Measurements from ENCODE around the gene CEACAM6.
"Not testable (repeated sequence)": the region's sequence is repeated elsewhere in the genome, so short reads cannot be mapped to it uniquely, and the experiment has no call there.

Gene CEACAM6

GRCh38 chr19:41755328-41755913, at the start of gene CEACAM6:
TSS of gene CEACAM6 (plus strand) at chr19:41755530. CDS start at chr19:41755639, 109 bp downstream.
- DNase-seq, result no peak

- DNase-seq, result peak; percentile 58
Observed at GRCh38 chr19:41706741-41707501, 48.4 kb upstream of the CEACAM6 start.

GRCh38 chr19:41707502-41707812, 47.9 kb upstream of the CEACAM6 start:
- no peak for DNase-seq

- no peak for DNase-seq
Observed at GRCh38 chr19:41707871-41708371, 47.4 kb upstream of the CEACAM6 start.

- DNase-seq, result no peak
Observed at GRCh38 chr19:41708481-41708880, 46.8 kb upstream of the CEACAM6 start, which contains the start of gene CEACAM5. TSS of gene CEACAM5 (plus strand) at chr19:41708626. CDS start at chr19:41708732, 106 bp downstream.

- not testable (repeated sequence) for DNase-seq
Observed at GRCh38 chr19:41709516-41709915, 45.8 kb upstream of the CEACAM6 start.

GRCh38 chr19:41709951-41710645, 45.2 kb upstream of the CEACAM6 start:
- no peak for DNase-seq

- no peak for DNase-seq
Observed at GRCh38 chr19:41711376-41712261, 43.7 kb upstream of the CEACAM6 start.

- DNase-seq, result no peak
Observed at GRCh38 chr19:41714598-41714997, 40.7 kb upstream of the CEACAM6 start.

GRCh38 chr19:41718761-41719160, 36.6 kb upstream of the CEACAM6 start:
- no peak for DNase-seq

- DNase-seq, result no peak
Observed at GRCh38 chr19:41720103-41720502, 35.2 kb upstream of the CEACAM6 start.

GRCh38 chr19:41726493-41726892, 28.8 kb upstream of the CEACAM6 start:
- no peak for DNase-seq

- no peak for DNase-seq
Observed at GRCh38 chr19:41734156-41734555, 21.2 kb upstream of the CEACAM6 start.

- DNase-seq, result no peak
Observed at GRCh38 chr19:41734585-41734984, 20.7 kb upstream of the CEACAM6 start.

GRCh38 chr19:41735071-41735600, 20.2 kb upstream of the CEACAM6 start:
- no peak for DNase-seq

GRCh38 chr19:41739361-41739760, 16.0 kb upstream of the CEACAM6 start:
- no peak for DNase-seq

- no peak for DNase-seq
Observed at GRCh38 chr19:41740415-41741243, 14.7 kb upstream of the CEACAM6 start.

GRCh38 chr19:41741244-41741554, 14.1 kb upstream of the CEACAM6 start:
- DNase-seq, result no peak

GRCh38 chr19:41744850-41745249, 10.5 kb upstream of the CEACAM6 start:
- no peak for DNase-seq

GRCh38 chr19:41745756-41746155, 9.6 kb upstream of the CEACAM6 start:
- no peak for DNase-seq

- DNase-seq, result peak; percentile 43
Observed at GRCh38 chr19:41746593-41747227, 8.6 kb upstream of the CEACAM6 start.
